Measurements from ENCODE around the gene LRRC3B.

LRRC3B gene

GRCh38 chr3:26713091-26713490, 90.5 kb downstream of the LRRC3B start:
- no peak for DNase-seq

GRCh38 chr3:26714485-26714884, 91.9 kb downstream of the LRRC3B start:
- no peak for DNase-seq

GRCh38 chr3:26715431-26715830, 92.9 kb downstream of the LRRC3B start:
- no peak for DNase-seq

GRCh38 chr3:26718315-26718714, 95.7 kb downstream of the LRRC3B start:
- no peak for DNase-seq

- DNase-seq, result no peak
Measured at GRCh38 chr3:26719134-26719533, 96.6 kb downstream of the LRRC3B start.

GRCh38 chr3:26721047-26721446, 98.5 kb downstream of the LRRC3B start:
- no peak for DNase-seq

GRCh38 chr3:26731843-26732242, 109.3 kb downstream of the LRRC3B start:
- DNase-seq, result no peak

GRCh38 chr3:26750263-26750662, 127.7 kb downstream of the LRRC3B start:
- DNase-seq, result no peak

GRCh38 chr3:26752466-26752865, 129.9 kb downstream of the LRRC3B start:
- no peak for DNase-seq

GRCh38 chr3:26753095-26753494, 130.5 kb downstream of the LRRC3B start:
- DNase-seq, result no peak

- no peak for DNase-seq
Measured at GRCh38 chr3:26757978-26758377, 135.4 kb downstream of the LRRC3B start.

All from NCI-H526 treated with DMSO at 0.1 percent for 48 hours (cell line).